T-helper 2 cell (primary cell): ENCODE data around the gene RPS24.
A peak's percentile ranks its signal among the peaks of the same experiment; 100 is the strongest.
"Not testable (repeated sequence)": the region's sequence is repeated elsewhere in the genome, so short reads cannot be mapped to it uniquely, and the experiment has no call there.

ENCODE experiments used
- DNase-seq, 5 experiments: peaks; one replicate each; pipeline versions ENCODE4 v3.0.0 to v3.0.0-alpha.2; 2012 to 2022
- total RNA-seq, 2 donors: gene quantifications; one replicate each; lab custom pipeline; 2026; lab: John Stamatoyannopoulos, UW

Gene RPS24
- 565 to 804 reads per million in 2 donors for total RNA-seq

- DNase-seq: peak; percentile 79 to 98 (median 92)
Measured at GRCh38 chr10:78033637-78034470, at the start of gene RPS24. Gene RPS24, plus strand, starts transcription at chr10:78033863. Its CDS starts 39 bp downstream, at chr10:78033902.

- DNase-seq: no peak
Measured at GRCh38 chr10:77984986-77985385, 48.7 kb upstream of the RPS24 start.

GRCh38 chr10:77987671-77988255 is 45.9 kb upstream of the RPS24 start:
- DNase-seq: no peak

- no peak for DNase-seq
Measured at GRCh38 chr10:77989081-77989724, 44.5 kb upstream of the RPS24 start.

- no peak for DNase-seq
Measured at GRCh38 chr10:77993620-77994019, 40.0 kb upstream of the RPS24 start.

GRCh38 chr10:77998780-77999179 is 34.9 kb upstream of the RPS24 start:
- not testable (repeated sequence) for DNase-seq

GRCh38 chr10:78000206-78000605 is 33.5 kb upstream of the RPS24 start:
- no peak for DNase-seq

- DNase-seq: no peak
Measured at GRCh38 chr10:78000956-78001472, 32.6 kb upstream of the RPS24 start.

GRCh38 chr10:78002541-78003288 is 30.9 kb upstream of the RPS24 start:
- no peak for DNase-seq

- no peak for DNase-seq
Measured at GRCh38 chr10:78004215-78005026, 29.2 kb upstream of the RPS24 start.

- no peak for DNase-seq
Measured at GRCh38 chr10:78007172-78007571, 26.5 kb upstream of the RPS24 start.

GRCh38 chr10:78009662-78010061 is 24.0 kb upstream of the RPS24 start:
- DNase-seq: no peak

- no peak for DNase-seq
Measured at GRCh38 chr10:78010278-78010677, 23.4 kb upstream of the RPS24 start.

- DNase-seq: no peak
Measured at GRCh38 chr10:78011065-78011464, 22.6 kb upstream of the RPS24 start.

- DNase-seq: no peak
Measured at GRCh38 chr10:78013564-78013963, 20.1 kb upstream of the RPS24 start.

GRCh38 chr10:78015546-78015945 is 18.1 kb upstream of the RPS24 start:
- no peak for DNase-seq

GRCh38 chr10:78017856-78018255 is 15.8 kb upstream of the RPS24 start:
- no peak for DNase-seq

- DNase-seq: no peak
Measured at GRCh38 chr10:78019264-78019663, 14.4 kb upstream of the RPS24 start.

- no peak for DNase-seq
Measured at GRCh38 chr10:78021201-78021600, 12.5 kb upstream of the RPS24 start.

- no peak for DNase-seq
Measured at GRCh38 chr10:78023741-78024140, 9.9 kb upstream of the RPS24 start.

GRCh38 chr10:78025685-78026364 is 7.8 kb upstream of the RPS24 start:
- no peak for DNase-seq
